KOPT-K1 (cell line): ENCODE results near the gene CFAP20.
"Not testable (repeated sequence)": the region's sequence is repeated elsewhere in the genome, so short reads cannot be mapped to it uniquely, and the experiment has no call there.

Source experiments
- H3K27ac ChIP-seq: fragments of 200-600 bp; sonication (generic); 2 replicates; pipeline ENCODE4 v1.5.1; 2016; ENCODE audit warnings: antibody characterized with exemption, mild to moderate bottlenecking, low read depth, low read length; ENCODE audit not compliant: poor library complexity, severe bottlenecking
- H3K36me3 ChIP-seq: fragments of 200-600 bp; sonication (generic); 2 replicates; pipeline ENCODE4 v1.5.1; 2017; ENCODE audit warnings: antibody characterized with exemption, mild to moderate bottlenecking, low read length, moderate library complexity; ENCODE audit not compliant: insufficient read depth
- H3K9me3 ChIP-seq: fragments of 200-600 bp; sonication (generic); 2 replicates; pipeline ENCODE4 v1.5.1; 2017; ENCODE audit warnings: antibody characterized with exemption, low read length, mild to moderate bottlenecking; ENCODE audit not compliant: insufficient read depth, poor library complexity, severe bottlenecking

CFAP20 gene

DNA sequence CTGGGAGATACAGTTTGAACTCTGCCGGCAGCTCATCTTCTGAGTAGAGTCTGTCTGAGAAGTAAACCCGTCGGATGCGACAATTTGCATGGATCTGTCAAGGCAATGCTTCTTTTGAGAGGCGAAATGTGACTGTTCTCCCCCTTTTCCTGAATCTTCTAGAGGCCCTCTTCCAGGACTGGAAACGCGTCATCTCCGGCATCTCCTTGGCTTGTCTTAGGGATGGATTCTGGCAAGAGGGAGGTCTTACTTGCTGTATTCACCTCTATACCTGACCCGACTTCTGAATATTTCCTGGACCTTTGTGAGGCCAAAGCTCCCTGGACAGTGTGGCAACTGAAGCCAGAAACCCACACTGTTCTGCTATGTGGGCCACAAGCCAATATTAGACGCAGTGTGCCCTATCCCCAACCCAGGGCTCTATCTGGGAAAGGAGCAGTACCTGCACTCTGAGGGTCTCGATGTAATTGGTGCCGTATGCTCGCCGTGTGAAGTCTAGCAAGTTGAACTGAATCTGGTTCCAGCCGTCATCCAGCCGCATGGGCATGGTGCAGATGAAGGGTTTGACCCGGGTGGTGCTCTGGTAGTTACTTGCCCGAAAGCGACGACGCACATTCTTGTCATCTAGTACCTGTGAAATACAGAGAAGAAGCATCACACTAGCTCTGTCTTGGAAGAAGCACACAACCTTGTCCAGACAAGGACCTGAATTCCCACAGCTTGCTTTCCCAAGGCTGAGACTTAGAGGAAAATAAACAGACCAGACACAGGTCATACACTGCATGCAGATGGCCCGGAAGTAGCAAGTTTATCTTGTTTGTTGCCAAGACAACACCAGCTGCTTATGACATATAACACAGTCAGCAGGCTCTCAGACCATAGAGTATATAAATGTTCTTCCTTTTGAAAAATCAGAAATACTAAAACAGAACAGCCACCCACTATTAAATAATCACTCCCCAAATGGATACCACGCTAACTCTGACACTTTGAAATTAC lies 14.1 kb downstream of the CFAP20 start:
- no peaks in the 10 kb centered on the region for H3K9me3 ChIP-seq
- peaks cover 60% of the 10 kb centered on the region for H3K36me3 ChIP-seq
- H3K27ac ChIP-seq = no peak overlapping the region

DNA sequence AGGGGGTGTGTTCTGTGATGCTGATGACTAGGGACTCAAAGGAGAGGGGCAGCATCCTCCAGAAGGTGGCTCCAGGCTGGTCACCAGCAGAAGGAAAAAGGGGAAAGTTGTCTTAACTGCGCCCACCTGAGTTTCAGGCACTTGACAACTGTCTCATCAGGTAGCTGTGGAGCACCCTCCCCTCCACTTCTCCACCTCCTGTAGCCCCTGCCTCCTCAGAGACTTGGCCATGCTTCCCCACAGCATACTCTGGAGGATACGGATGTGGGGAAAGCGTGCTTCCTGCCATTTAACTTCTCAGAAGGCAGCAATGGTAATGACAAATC lies 17.9 kb downstream of the CFAP20 start:
- H3K36me3 ChIP-seq = peaks cover 46% of the 10 kb centered on the region
- H3K27ac ChIP-seq = no peak overlapping the region
- no peaks in the 10 kb centered on the region for H3K9me3 ChIP-seq

DNA sequence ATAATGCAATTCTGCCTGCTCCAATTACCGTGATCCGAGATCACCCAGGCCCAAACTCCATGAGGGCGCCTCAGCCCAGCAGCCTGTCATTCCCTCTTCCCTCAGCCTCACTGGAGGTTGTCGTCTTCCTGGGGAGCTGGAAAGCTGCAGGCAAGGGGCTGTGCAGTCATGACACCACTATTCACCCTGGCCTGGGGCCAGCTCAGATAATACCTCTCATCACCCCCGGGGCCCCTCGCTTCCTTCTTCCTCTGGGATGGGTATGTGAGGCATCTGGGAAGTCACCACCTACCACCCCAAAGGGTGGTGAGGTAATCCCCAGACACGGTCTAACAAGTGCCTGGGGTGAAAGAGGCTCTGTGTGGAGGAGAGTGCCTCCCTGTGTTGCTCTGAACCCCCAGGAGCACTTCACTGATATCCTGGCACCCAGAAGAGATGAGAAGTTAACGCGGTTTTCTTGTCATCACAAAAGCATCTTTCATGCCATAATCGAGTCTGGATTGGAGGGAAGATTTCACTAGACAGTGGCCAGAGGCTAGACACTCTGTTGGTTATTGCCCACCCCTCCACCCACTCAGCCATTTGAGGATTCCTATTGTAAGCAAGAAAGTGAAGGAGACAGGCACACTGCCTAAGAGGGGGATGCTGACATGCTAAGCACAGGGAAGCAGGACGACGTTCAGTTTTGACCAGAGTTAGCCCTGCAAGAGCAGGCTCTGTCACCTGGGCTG lies 18.4 kb downstream of the CFAP20 start:
- peaks cover 41% of the 10 kb centered on the region for H3K36me3 ChIP-seq
- no peaks in the 10 kb centered on the region for H3K9me3 ChIP-seq
- H3K27ac ChIP-seq = no peak overlapping the region

DNA sequence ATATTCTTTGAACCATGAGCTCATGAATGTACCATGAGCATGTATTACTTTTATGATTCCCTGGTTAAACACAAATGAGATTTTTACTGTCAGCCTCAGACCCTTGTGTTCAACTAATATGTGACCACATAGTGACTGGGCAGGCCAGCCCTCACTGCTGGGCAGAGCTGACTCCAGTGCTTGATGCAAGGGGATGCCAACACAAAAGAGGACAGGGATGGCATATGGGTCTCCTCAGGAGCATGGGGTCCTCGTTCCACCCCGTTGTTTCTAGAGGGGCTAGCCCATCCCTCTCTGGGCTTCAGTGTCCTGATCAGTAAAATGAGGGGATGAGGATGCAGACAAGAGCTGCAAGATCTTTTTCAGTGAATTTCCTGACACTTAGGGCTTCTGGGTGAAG lies 19.3 kb downstream of the CFAP20 start:
- no peaks in the 10 kb centered on the region for H3K9me3 ChIP-seq
- H3K27ac ChIP-seq = no peak overlapping the region
- peaks cover 32% of the 10 kb centered on the region for H3K36me3 ChIP-seq

DNA sequence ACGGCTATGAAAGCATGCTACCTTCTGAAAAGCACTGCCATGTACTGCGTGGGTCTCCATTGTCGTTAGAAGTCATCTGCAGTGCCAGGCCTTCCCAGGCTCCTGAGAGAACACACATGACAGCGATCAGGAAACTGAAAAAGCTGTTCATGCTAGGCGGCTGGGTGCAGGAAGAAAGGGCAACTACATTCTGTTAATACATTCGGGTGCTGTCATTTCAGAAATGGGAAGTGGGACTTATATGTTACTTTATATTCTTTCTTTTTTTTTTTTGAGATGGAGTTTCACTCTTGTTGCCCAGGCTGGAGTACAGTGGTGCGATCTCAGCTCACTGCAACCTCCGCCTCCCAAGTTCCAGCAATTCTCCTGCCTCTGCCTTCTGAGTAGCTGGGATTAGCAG lies 19.9 kb downstream of the CFAP20 start:
- Histone ChIP-seq H3K27ac (no peak overlapping the region), H3K36me3 (peaks cover 27% of the 10 kb centered on the region), H3K9me3 (no peaks in the 10 kb centered on the region)

DNA sequence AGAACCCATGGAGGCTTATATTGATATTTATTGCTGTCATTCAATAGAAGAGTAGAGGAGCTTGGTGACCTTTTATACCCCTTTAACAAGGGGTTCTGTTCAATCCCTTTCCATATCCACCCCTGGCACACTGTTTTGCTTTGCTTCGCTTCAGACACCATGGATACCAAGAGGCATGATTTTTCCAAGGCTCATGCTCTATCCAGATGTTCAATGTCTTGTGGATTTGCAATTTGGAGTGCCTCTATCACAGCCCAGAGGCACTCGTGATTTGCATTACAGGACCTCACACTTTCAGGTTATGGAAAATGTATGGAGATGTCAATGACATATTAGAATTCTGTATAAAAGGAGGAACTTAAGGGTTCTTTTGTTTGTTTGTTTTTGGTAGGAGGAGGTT lies 21.5 kb downstream of the CFAP20 start:
- Histone ChIP-seq H3K9me3 (no peaks in the 10 kb centered on the region), H3K36me3 (peaks cover 10% of the 10 kb centered on the region), H3K27ac (no peak overlapping the region)

DNA sequence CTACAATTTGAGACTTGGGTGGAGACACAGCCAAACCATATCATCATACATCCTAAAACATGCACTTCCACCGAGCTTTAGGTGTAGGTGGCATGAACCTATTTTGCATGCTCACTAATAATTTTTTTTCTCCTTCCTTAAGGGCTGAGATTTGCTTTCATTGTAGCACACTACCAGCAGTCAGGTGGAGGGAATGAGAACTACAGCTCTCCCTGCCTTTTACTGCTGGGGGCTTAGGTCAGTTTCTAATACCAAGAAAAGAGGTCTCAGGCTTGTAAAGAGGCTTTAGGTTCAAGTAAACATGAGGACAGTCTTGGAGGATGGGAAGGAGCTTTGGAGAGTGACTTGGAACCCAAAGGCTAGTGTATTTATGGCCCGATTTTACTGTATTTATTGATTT lies 22.0 kb downstream of the CFAP20 start:
- Histone ChIP-seq H3K27ac (no peak overlapping the region), H3K36me3 (peaks cover 6% of the 10 kb centered on the region), H3K9me3 (no peaks in the 10 kb centered on the region)

DNA sequence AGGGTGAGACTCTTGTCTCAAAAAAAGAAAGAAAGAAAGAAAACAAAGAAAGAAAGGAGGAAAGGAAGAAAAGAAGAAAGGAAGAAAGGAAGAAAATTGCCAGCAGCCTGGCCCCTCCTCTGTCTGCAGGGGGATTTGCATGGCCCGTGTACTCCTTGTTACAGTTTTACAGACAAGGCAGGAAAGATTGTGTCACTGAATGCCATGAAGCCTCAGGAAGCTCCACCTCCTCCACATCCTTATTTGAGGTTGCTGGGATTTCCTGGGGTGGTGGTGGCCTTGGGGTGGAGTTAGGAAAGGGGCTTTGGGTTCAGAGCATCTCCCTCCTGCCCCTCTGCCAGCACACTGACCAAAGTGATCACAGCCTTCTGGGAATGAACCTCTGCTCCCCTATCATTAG lies 23.6 kb downstream of the CFAP20 start:
- Histone ChIP-seq H3K27ac (no peak overlapping the region), H3K9me3 (no peaks in the 10 kb centered on the region), H3K36me3 (no peaks in the 10 kb centered on the region)

DNA sequence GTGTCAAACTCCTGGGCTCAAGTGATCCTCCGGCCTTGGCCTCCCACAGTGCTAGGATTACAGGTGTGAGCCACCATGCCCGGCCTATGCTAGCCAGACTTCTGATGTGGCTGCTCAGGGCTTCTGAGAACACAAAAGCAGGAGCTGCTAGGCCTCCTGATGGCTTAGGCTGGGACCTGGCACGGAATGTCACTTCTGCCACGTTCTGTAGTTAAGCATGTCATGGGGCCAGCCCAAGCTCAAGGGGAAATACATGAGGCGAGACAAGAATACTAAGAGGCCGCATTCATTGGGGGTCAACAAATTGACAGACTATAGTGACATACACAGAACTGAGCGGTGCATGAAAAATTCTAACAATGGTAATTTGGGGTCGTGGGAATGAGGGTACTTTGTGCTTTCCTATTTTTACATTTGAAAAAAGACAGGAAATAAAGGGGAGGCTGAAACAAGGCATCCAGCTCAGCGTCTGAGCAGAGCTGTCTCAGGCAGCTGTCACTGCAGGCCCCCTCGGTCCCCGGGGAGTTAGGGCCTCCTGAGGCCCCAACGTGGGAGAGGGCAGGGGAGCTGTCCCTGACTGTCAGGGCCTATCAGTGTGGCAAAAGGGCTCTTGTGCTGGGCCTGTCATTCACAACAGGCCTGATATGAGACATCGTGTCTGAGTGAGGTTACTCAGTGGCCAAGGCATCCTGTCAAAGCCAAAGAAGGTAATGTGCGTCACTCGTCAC lies 26.4 kb downstream of the CFAP20 start:
- no peak overlapping the region for H3K27ac ChIP-seq
- H3K36me3 ChIP-seq = no peaks in the 10 kb centered on the region

DNA sequence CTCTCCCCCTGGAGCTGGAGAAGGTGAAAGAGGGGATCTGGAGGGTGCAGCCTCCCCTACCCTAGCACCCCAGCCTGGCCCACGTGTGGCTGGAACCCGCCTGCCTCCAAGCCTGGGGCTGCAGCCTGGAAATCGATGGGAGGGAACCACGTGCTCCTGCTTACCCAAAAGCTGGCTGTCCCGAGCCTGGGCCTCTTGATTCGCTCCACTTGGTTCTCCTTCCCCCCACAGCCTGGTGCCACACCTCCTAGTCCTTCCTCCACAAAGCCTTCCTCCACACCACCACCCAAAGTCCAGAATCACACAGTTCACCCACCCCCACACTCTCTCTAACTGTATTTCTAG lies 29.3 kb downstream of the CFAP20 start:
- no peaks in the 10 kb centered on the region for H3K36me3 ChIP-seq
- H3K27ac ChIP-seq = no peak overlapping the region
- H3K9me3 ChIP-seq = no peaks in the 10 kb centered on the region

More for the DNA sequence above, 26.4 kb downstream of the CFAP20 start:
- H3K9me3 ChIP-seq = no peaks in the 10 kb centered on the region

DNA sequence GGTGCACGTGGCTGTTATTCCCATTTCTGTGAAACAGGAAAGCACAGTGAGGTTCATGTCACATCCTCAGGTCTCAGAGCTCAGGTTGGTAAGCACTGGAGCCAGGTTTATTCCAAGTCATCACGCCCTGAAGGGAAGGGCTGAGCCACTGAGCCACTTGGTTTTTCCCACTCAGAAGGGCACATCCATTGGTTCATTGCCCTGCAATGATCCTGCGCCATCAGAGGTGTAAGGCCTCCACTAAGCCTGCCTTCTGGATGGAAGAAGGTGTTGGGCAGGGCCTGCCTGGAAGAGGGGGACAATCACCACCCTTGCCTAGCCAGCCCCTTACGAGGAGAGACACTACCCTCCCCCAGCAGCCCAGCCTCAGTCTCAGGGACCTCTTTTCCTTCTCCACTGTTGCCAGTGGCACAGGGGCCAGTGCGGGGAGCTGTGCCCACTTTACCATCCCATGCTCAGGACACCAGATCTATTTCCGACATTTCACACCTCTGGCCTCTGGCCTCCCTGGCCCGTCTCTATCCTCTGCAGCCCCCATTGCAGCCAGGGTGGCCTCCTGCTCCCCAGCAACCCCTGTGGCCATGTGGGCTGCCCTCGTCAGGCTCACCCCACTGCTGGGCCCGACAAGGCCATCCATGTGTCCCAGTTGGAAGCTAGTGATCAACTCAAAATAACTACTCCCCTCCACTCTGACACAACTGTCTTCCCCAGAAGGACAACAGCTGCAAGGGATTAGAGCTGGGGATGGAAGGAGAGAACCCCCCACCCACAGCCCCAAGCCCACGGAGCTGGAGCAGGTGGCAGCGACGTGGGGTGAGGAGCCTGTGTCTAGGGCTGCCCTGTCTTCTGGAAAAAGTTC lies 29.9 kb downstream of the CFAP20 start:
- Histone ChIP-seq H3K27ac (no peak overlapping the region), H3K9me3 (no peaks in the 10 kb centered on the region), H3K36me3 (no peaks in the 10 kb centered on the region)

DNA sequence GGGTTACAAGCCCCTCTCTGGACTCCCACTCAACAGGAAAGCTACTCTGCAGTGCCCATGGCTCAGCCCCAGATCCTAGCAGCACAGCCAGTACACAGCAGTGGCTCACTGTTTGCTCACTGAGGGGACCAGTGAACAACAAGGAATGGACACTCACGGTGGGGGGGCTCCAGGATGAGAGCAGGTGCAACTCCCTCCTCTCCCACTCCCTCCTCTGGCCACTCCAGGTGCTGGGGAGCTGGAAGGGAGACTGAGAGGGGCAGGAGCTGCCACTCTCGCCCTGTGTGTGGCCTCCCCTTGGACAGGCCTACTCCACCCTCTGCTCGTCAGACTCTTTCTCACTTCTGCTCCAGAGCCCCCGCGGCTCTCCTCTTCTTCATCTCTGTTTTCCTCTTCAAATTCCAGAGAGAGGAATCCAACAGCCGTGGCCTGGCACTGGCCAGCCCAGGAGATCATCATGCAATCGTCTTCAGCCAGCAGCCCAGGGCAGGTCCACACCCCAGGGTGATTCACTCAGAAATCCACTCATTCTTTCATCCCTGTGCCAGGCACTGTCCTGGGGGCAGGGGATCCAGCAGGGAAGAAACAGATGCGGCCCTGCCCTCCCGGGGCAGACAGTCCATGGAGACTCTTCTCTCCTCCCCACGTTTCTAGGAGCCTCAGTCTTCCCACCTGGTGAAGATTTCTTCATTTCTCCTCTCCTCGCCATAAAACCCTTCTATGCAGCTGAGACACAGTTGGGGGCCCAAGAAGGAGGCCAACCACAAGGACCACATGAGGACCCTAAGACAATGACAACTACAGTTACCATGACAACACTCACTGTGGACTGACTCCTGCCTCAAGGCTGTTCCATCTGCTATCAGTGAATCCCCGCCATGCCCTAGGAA lies 30.7 kb downstream of the CFAP20 start:
- Histone ChIP-seq H3K27ac (no peak overlapping the region), H3K36me3 (no peaks in the 10 kb centered on the region), H3K9me3 (no peaks in the 10 kb centered on the region)

DNA sequence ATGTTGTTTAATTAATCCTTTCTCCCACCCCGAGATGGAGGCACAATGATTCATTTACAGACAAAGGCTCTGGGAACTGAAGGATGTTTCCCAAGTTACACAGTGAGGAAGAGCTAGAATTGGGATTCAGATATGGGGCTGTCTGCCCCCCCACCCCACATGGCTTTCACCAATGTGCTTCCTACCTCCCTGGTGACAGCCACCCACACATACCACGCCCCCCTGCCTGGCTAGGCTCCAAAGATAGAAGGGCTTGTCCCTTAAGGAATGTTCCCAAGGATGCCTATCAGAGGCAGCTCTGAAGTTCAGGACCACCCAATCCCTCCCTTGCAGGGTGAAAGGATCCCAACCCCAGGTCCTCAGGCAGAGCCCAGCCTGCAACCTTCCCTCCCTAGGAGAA lies 32.9 kb downstream of the CFAP20 start:
- no peak overlapping the region for H3K27ac ChIP-seq
- H3K36me3 ChIP-seq = no peaks in the 10 kb centered on the region
- no peaks in the 10 kb centered on the region for H3K9me3 ChIP-seq

DNA sequence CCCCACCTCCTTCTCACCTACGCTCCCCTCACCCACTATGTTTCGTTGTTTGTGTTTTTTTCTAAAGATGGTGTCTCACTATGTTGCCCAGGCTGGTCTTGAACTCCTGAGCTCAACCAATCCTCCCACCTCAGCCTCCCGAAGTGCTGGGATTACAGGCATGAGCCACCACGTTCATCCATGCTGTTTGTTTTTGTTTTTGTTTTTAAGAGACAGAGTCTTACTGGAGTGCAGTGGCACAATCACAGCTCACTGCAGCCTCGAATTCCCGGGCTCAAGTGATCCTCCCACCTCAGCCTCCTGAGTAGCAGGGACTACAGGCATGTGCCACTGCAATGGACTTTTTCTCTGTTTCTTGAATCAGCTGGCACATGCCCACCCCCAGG lies 33.6 kb downstream of the CFAP20 start:
- H3K9me3 ChIP-seq, H3K36me3 ChIP-seq, H3K27ac ChIP-seq: not testable (repeated sequence)
